GM19043 (cell line): ENCODE measurements around the gene MLF2.
"Not testable (repeated sequence)": the region's sequence is repeated elsewhere in the genome, so short reads cannot be mapped to it uniquely, and the experiment has no call there.

Experiments
- ATAC-seq: cut with Tn5 transposase; IDR thresholded peaks from one replicate; pipeline ENCODE4 v1.9.1; 2021; ENCODE audit warnings: low read depth; ENCODE audit not compliant: unreplicated experiment

Gene MLF2

GRCh38 chr12:6742080-6742479 lies 10.9 kb downstream of the MLF2 start:
- not testable (repeated sequence) for ATAC-seq

DNA sequence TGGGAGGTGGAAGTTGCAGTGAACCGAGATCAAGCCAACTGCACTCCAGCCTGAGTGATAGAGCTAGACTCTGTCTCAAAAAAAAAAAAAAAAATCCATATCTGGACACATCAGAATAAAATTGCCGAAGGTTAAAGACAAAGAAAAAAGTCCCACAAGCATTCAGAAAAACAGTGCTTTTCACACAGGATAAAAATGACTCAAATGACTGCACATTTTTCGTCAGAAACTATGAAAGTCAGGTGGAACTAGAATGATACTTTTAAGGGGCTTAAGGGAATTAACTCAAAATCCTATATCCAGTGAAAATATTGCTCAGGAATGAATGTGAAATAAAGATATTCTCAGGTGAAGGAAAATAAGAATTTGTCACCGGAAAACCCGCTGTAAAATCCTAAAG lies 16.2 kb downstream of the MLF2 start:
- no peak for ATAC-seq

DNA sequence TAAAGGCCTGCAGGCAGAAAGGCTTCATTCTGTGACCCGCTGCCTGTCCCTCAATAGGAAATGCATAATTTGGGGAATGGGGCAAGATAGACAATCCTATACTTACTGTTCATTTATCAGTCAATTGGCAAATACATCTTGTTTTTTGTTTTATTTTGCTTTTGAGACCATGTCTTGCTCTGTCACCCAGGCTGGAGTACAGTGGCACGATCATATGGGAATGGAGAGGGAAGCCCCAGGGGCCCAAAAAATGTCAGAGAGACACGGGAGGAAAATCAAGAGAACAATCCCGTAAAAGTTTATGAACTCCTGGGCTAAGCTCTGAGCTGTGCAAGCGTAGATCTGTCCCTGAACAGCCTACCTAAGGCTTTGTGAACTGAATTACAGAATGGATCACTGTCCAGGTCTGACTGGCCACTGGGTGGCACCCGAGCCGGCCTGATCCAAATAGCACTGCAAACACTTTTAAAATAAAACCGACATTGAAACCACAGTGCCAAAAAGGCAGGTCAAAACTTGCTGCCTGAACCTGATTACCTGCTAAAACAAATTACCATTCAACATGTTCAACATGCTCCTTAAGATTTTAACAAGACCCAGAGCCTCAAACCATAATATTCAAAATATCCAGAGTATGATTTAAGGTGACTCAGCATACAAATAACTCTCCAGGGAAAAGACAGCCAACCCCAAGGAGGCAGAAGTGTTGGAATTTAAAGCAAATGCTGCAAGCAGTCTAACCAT lies 17.3 kb downstream of the MLF2 start:
- no peak for ATAC-seq

DNA sequence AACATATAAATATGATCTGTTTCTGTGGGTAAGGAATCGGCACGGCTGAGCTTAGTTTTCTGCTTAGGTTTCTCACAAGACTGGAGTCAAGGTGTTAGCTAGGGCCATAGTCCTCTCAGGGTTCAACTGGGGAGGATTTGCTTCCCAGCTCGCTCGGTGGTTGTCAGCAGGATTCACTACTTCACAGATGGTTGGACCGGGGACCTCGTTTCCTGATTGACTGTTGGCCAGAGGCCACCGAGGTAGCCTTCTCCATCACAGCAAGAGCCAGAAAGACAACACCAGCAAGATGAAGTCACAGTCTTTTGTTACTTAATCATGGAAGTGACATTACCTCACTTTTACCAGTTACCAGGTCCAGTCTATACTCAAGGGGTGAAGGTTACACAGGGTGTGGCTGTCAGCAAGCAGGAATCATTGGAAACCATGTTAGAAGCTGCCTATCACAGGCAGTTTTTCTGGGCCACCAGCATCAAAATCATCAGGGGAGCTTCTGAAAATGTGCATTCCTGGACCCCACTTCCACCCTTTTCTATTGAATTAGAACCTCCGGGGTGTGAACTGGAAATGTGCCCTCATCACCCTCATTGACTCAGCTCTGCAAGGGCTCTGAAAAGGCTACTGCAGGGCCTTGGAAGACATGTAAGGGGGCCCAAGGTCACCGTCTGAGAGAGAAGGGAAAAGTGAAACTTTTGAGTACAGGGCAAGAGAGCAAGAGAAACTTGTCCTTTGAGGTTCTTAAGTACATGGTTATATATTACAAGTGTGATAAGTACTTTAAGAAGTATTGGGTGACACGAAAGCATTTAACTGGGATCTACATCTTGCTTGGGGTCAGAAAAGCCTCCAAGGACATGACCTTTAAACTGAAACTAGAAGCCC lies 18.2 kb downstream of the MLF2 start:
- ATAC-seq, result no peak

GRCh38 chr12:6730169-6730568 lies 22.8 kb downstream of the MLF2 start:
- no peak for ATAC-seq

DNA sequence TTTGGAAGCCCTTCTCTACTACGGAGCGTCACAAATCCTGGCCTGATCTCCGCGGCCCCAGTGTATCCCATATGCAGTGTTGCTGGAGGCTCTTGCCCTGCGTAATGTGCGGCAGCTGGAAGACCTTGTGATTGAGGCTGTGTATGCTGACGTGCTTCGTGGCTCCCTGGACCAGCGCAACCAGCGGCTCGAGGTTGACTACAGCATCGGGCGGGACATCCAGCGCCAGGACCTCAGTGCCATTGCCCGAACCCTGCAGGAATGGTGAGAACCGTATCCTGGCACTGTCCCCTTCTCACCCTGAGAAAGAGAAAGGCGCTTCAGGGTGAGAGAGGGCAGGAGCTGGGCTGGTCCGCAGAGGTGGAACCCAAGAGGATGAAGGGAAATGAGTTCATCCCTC lies 23.8 kb downstream of the MLF2 start:
- ATAC-seq, result no peak

- ATAC-seq, result no peak
These were observed 27.6 kb downstream of the MLF2 start for GRCh38 chr12:6725350-6725749.

GRCh38 chr12:6724409-6724797 lies 28.5 kb downstream of the MLF2 start:
- ATAC-seq, result peak; percentile 11

- peak; percentile 93 for ATAC-seq
These were observed 29.1 kb downstream of the MLF2 start, which contains the start of gene COPS7A for GRCh38 chr12:6723607-6724408. COPS7A (plus strand) TSS chr12:6724046; CDS start chr12:6724657, 611 bp downstream.

- ATAC-seq, result no peak
These were observed 30.1 kb downstream of the MLF2 start for GRCh38 chr12:6722863-6723262.

DNA sequence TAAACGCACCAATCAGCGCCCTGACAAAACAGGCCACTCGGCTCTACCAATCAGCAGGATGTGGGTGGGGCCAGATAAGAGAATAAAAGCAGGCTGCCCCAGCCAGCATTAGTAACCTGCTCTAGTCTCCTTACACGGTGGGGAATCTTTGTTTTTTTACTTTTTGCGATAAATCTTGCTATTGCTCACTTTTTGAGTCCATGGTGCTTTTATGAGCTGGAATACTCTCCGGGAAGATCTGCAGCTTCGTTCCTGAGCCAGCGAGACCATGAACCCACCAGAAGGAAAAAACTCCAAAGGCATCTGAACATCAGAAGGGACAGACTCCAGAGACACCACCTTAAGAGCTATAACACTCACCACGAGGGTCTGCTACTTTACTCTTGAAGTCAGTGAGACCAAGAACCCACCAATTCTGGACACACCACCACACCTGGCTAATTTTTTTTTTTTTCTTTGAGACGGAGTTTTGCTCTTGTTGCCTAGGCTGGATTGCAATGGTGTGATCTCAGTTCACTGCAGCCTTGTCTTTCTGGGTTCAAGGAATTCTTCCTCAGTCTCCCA lies 36.0 kb downstream of the MLF2 start:
- ATAC-seq, result no peak

DNA sequence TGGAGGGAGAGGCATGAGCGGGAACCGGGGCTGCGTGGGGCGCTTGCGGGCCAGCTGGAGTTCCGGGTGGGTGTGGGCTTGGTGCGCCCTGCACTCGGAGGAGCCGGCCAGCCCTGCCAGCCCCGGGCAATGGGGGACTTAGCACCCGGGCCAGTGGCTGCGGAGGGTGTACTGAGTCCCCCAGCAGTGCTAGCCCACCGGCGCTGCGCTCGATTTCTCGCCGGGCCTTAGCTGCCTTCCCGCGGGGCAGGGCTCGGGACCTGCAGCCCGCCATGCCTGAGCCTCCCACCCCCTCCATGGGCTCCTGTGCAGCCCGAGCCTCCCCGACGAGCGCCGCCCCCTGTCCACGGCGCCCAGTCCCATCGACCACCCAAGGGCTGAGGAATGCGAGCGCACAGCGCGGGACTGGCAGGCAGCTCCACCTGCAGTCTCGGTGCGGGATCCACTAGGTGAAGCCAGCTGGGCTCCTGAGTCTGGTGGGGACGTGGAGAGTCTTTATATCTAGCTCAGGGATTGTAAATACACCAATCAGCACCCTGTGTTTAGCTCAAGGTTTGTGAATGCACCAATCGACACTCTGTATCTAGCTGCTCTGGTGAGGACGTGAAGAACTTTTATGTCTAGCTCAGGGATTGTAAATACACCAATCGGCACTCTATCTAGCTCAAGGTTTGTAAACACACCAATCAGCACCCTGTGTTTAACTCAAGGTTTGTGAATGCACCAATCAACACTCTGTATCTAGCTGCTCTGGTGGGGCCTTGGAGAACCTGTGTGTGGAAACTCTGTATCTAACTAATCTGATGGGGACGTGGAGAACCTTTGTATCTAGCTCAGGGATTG lies 36.7 kb downstream of the MLF2 start:
- not testable (repeated sequence) for ATAC-seq

DNA sequence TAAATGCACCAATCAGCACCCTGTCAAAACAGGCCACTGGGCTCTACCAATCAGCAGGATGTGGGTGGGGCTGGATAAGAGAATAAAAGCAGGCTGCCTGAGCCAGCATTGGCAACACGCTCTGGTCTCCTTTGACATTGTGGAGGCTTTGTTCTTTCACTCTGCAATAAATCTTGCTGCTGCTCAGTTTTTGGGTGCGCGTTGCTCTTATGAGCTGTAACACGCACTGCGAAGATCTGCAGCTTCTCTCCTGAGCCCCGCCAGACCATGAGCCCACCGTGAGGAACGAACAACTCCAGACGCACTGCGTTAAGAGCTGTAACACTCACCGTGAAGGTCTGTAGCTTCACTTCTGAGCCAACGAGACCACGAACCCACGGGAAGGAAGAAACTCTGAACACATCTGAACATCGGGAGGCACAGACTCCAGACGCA lies 44.0 kb downstream of the MLF2 start:
- ATAC-seq, result no peak

- ATAC-seq, result not testable (repeated sequence)
These were observed 44.6 kb downstream of the MLF2 start for GRCh38 chr12:6708351-6708750.

DNA sequence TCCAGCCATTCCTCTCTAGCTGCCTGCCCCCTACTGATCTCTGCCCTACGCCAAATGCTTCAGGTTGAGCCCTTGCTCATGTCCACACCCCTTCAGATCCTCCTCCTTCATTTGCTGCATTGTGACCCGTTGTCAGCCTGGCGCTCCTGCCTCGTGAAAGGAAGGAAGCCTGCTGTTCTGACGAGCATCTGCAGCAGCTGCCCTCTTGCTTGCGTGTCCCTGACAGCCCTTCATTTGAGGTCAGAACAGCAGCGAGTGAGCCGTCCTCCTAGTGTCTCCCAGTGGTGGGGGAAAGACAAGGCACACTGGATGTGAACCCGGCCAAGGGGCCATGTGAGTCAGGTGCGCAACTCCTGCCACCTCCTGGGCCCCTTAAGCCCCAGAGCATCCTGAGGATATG lies 49.3 kb downstream of the MLF2 start:
- no peak for ATAC-seq

DNA sequence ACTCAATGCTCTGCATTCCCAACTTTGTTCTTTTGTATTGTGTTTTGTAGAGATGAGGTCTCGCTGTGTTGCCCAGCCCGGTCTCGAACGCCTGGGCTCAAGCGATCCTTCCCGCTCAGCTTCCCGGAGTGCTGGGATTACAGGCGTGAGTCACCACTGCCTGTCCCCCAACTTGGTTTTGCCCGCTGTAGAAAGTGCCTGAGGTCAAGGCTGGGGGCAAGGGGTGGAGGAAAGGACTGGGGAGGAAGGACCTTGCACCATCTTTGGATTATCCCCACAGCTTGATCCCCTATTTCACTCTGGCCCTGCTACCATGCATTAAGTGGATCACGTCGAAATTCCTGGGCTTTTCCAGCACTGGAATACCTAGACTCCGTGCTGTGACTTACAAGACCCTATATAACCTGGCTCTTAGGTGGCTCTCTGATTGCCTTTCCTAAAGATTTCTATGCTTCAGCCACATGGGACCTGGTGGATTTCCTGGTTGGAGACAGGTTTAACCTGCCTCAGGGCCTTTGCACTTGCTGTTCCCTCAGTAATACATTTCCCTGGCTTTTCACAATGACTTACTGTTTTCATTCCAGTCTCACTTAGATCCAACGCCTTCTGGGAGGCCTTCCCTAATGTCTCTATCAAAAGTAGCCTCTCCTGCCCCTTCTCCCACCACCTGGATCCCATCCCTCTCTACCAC lies 51.7 kb downstream of the MLF2 start:
- no peak for ATAC-seq

GRCh38 chr12:6700646-6701051 lies 52.3 kb downstream of the MLF2 start, which contains the start of gene PIANP:
PIANP (minus strand) TSS chr12:6700815; CDS start chr12:6698061, 2,754 bp downstream.
- no peak for ATAC-seq

GRCh38 chr12:6699989-6700645 lies 52.8 kb downstream of the MLF2 start:
- ATAC-seq, result no peak
